Mesenchymal stem cell (in vitro differentiated cells and primary cell): Measurements from ENCODE around the gene DRICH1.
"Not testable (repeated sequence)": the region's sequence is repeated elsewhere in the genome, so short reads cannot be mapped to it uniquely, and the experiment has no call there.

Source experiments
- DNase-seq: peaks from one replicate; pipeline ENCODE4 v3.0.0-alpha.2; 2013
- H2AFZ ChIP-seq: one replicate; pipeline ENCODE4 v1.6.1; 2013; ENCODE audit warnings: low read depth, mild to moderate bottlenecking, control low read depth, inconsistent platforms, low read length, moderate library complexity
- H2AK5ac ChIP-seq: 2 replicates; pipeline ENCODE4 v1.6.1; 2013; ENCODE audit warnings: low read length, moderate library complexity, mild to moderate bottlenecking, inconsistent platforms; ENCODE audit not compliant: severe bottlenecking
- H2BK120ac ChIP-seq: one replicate; pipeline ENCODE4 v1.6.1; 2013; ENCODE audit warnings: low read depth, mild to moderate bottlenecking, inconsistent platforms, low read length, moderate library complexity
- H2BK12ac ChIP-seq, 2 experiments: one replicate each; pipeline ENCODE4 v1.6.1; 2013; ENCODE audit warnings: inconsistent platforms in 2 of 2, low read length in 2 of 2, mild to moderate bottlenecking in 2 of 2, moderate library complexity in 2 of 2, control low read depth in 1 of 2
- H2BK15ac ChIP-seq: one replicate; pipeline ENCODE4 v1.6.1; 2013; ENCODE audit warnings: mild to moderate bottlenecking, low read depth, inconsistent platforms; ENCODE audit not compliant: poor library complexity, severe bottlenecking
- H2BK5ac ChIP-seq: 2 replicates; pipeline ENCODE4 v1.6.1; 2013; ENCODE audit warnings: low read depth, mild to moderate bottlenecking, low read length, control low read depth, inconsistent platforms; ENCODE audit not compliant: poor library complexity, severe bottlenecking
- H3K14ac ChIP-seq, 2 experiments: one replicate each; pipeline ENCODE4 v1.6.1; 2013; ENCODE audit warnings: inconsistent platforms in 2 of 2, low read length in 2 of 2, control low read depth in 1 of 2, mild to moderate bottlenecking in 1 of 2, moderate library complexity in 1 of 2
- H3K18ac ChIP-seq, 2 experiments: one replicate each; pipeline ENCODE4 v1.6.1; 2013; ENCODE audit warnings: inconsistent platforms in 2 of 2, low read length in 2 of 2, control low read depth in 1 of 2, low read depth in 1 of 2, mild to moderate bottlenecking in 1 of 2
- H3K23ac ChIP-seq, 2 experiments: one replicate each; pipeline ENCODE4 v1.6.1; 2013; ENCODE audit warnings: inconsistent platforms in 2 of 2, low read length in 2 of 2, mild to moderate bottlenecking in 2 of 2, moderate library complexity in 2 of 2, control low read depth in 1 of 2
- H3K27ac ChIP-seq: 2 replicates; pipeline ENCODE4 v1.5.1; 2013; ENCODE audit warnings: mild to moderate bottlenecking, moderate library complexity, low read length, control low read depth, inconsistent platforms; ENCODE audit not compliant: poor library complexity, severe bottlenecking
- H3K27me3 ChIP-seq, 2 experiments: 2 replicates each; pipeline versions ENCODE4 v1.6.1 to v1.7.0; 2013; ENCODE audit warnings: low read length in 2 of 2, mild to moderate bottlenecking in 2 of 2, moderate library complexity in 2 of 2, control low read depth in 1 of 2, inconsistent platforms in 1 of 2; ENCODE audit not compliant: control insufficient read depth in 1 of 2, insufficient read depth in 1 of 2
- H3K36me3 ChIP-seq, 2 experiments: 2 replicates each; pipeline versions ENCODE4 v1.6.1 to v1.7.0; 2013; ENCODE audit warnings: low read length in 2 of 2, control low read depth in 1 of 2, inconsistent platforms in 1 of 2, low read depth in 1 of 2, mild to moderate bottlenecking in 1 of 2; ENCODE audit not compliant: insufficient read depth in 2 of 2, control insufficient read depth in 1 of 2
- H3K4ac ChIP-seq, 2 experiments: one replicate each; pipeline ENCODE4 v1.6.1; 2013; ENCODE audit warnings: inconsistent platforms in 2 of 2, low read length in 2 of 2, mild to moderate bottlenecking in 2 of 2, moderate library complexity in 2 of 2, control low read depth in 1 of 2, low read depth in 1 of 2
- H3K4me1 ChIP-seq: 2 replicates; pipeline ENCODE4 v1.6.1; 2013; ENCODE audit warnings: low read depth, low read length, control low read depth; ENCODE audit not compliant: control insufficient read depth, insufficient read depth
- H3K4me2 ChIP-seq: 2 replicates; pipeline ENCODE4 v1.6.1; 2013; ENCODE audit warnings: low read length, mild to moderate bottlenecking, inconsistent platforms; ENCODE audit not compliant: poor library complexity, severe bottlenecking
- H3K4me3 ChIP-seq, 2 experiments: 2 replicates each; pipeline versions ENCODE4 v1.5.1 to v1.7.0; 2013; ENCODE audit warnings: low read length in 2 of 2, mild to moderate bottlenecking in 2 of 2, control low read depth in 1 of 2, low read depth in 1 of 2; ENCODE audit not compliant: insufficient read depth in 1 of 2
- H3K79me1 ChIP-seq: replicated peaks from 2 replicates; pipeline ENCODE4 v1.6.1; 2013; ENCODE audit warnings: mild to moderate bottlenecking, control low read depth, low read length, inconsistent platforms; ENCODE audit not compliant: poor library complexity, severe bottlenecking
- H3K9ac ChIP-seq: 2 replicates; pipeline ENCODE4 v1.7.0; 2013; ENCODE audit warnings: mild to moderate bottlenecking, low read length, moderate library complexity
- H3K9me3 ChIP-seq: 2 replicates; pipeline ENCODE4 v1.7.0; 2013; ENCODE audit warnings: mild to moderate bottlenecking, low read length; ENCODE audit not compliant: control insufficient read depth
- H4K8ac ChIP-seq: one replicate; pipeline ENCODE4 v1.6.1; 2013; ENCODE audit warnings: inconsistent platforms, mild to moderate bottlenecking, low read length, moderate library complexity
- H4K91ac ChIP-seq: one replicate; pipeline ENCODE4 v1.6.1; 2013; ENCODE audit warnings: mild to moderate bottlenecking, low read length, inconsistent platforms
- WGBS: methylation state at CpG from one replicate; pipeline ENCODE4 v1.1.7; 2013; ENCODE audit warnings: mixed read lengths; 5-methylcytosine and 5-hydroxymethylcytosine counted together

Gene DRICH1

DNA sequence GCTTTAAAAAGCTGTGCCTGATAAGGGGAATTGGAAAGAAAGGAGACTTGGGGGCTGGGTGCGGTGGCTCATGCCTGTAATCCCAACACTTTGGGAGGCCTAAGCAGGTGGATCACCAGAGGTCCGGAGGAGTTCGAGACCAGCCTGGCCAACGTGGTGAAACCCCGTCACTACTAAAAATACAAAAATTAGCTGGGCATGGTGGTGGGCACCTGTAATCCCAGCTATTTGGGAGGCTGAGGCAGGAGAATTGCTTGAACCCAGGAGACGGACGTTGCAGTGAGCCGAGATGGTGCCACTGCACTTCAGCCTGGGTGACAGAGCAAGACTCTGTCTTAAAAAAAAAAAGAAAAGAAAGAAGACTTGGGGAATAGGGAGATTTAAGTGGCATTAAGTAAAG, 3.2 kb upstream of the DRICH1 start:
- not testable (repeated sequence) for H3K27me3 ChIP-seq, H3K9me3 ChIP-seq, H3K4me2 ChIP-seq, H4K91ac ChIP-seq, H4K8ac ChIP-seq, H3K79me1 ChIP-seq, H2AFZ ChIP-seq, H2AK5ac ChIP-seq, H3K14ac ChIP-seq, H3K27ac ChIP-seq, H2BK120ac ChIP-seq, H3K36me3 ChIP-seq, H3K9ac ChIP-seq, H3K4me3 ChIP-seq, H2BK5ac ChIP-seq, H3K18ac ChIP-seq, H3K4me1 ChIP-seq, H3K23ac ChIP-seq, H2BK12ac ChIP-seq, DNase-seq, H3K4ac ChIP-seq, H2BK15ac ChIP-seq
- WGBS: 94% methylated on average over 8 of the region's 8 CpGs

DNA sequence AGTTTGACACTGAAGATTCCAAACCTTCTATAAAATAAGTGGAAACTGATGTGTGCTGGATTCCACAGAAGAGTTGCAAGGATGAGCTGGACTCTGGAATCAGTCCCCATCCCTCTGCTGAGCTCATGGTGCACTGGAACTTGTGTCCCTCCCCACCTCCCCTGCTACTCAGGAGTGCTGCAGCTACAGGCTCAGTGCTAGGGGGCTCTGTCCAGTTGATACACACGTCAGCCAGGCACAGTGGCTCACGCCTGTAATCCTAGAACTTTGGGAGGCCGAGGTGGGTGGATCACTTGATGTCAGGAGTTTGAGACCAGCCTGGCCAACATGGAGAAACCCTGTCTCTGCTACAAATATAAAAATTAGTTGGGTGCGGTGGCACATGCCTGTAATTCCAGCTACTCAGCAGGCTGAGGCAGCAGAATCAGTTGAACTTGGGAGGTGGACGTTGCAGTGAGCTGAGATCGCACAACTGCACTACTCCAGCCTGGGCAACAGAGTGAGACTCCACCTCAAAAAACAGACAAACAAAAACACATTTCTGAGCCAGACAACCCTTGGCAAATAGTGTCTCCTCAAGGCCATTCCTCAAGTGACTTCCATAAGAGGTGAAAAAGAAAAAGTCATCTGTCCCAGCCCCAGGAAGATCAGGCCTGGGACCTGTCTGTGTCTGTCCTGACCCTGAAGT, 3.9 kb downstream of the DRICH1 start:
- not testable (repeated sequence) for H4K8ac ChIP-seq
- WGBS: 83% methylated on average over 6 of the region's 6 CpGs

DNA sequence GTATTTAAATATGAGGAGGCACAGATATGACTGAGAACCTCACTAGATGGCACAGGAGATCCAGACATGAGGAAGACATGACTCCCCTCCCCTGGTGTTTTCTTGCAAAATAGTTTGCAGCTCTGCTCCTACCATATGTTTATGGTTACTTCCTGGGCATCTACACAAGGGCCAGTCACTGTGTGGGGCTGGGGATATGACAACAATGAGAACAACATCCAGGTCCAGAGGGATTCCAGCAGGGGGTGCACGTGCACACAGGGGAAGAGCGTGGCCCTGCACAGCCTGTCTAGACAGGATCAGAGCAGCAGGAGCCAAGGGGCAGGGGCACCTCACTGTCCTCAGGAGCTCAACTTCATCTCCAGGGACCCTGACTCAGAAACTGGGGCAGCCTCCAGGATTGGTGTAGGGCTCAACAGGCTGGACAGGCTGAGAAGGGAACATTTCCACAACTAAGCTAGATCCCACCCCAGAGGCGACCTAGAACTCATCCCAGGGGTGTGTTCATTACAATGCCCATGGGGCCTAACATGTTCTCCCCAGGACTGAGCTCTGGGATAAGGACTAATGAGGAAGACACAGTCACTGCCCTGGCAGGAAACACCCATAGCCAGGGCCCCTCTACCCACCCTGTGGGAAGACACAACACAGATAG, 4.6 kb downstream of the DRICH1 start:
- WGBS: 55% methylated on average over 3 of the region's 3 CpGs
- not testable (repeated sequence) for H4K8ac ChIP-seq, H3K14ac ChIP-seq, H3K27ac ChIP-seq, H3K9me3 ChIP-seq, H3K4me2 ChIP-seq, H4K91ac ChIP-seq, H3K4me3 ChIP-seq, H3K4me1 ChIP-seq, H2AK5ac ChIP-seq, H2BK120ac ChIP-seq, H2BK15ac ChIP-seq, H3K9ac ChIP-seq, H3K79me1 ChIP-seq, H2BK12ac ChIP-seq, H2AFZ ChIP-seq, H3K23ac ChIP-seq, H3K36me3 ChIP-seq, H3K4ac ChIP-seq, H2BK5ac ChIP-seq, H3K18ac ChIP-seq
- H3K27me3 ChIP-seq: peaks cover 0 to 22% of the 10 kb centered on the region in 2 experiments
- peak; percentile 4 for DNase-seq

More for the DNA sequence above, 3.9 kb downstream of the DRICH1 start:
- H3K9ac ChIP-seq, H3K36me3 ChIP-seq, H2BK120ac ChIP-seq, H2BK5ac ChIP-seq, H3K4ac ChIP-seq, H3K4me2 ChIP-seq, H3K23ac ChIP-seq, DNase-seq, H2BK12ac ChIP-seq, H3K4me1 ChIP-seq, H3K79me1 ChIP-seq, H3K27ac ChIP-seq, H3K9me3 ChIP-seq, H2AK5ac ChIP-seq, H4K91ac ChIP-seq, H2BK15ac ChIP-seq, H3K14ac ChIP-seq, H3K4me3 ChIP-seq, H3K18ac ChIP-seq, H2AFZ ChIP-seq: not testable (repeated sequence)
- H3K27me3 ChIP-seq: peaks cover 0 to 22% of the 10 kb centered on the region in 2 experiments

DNA sequence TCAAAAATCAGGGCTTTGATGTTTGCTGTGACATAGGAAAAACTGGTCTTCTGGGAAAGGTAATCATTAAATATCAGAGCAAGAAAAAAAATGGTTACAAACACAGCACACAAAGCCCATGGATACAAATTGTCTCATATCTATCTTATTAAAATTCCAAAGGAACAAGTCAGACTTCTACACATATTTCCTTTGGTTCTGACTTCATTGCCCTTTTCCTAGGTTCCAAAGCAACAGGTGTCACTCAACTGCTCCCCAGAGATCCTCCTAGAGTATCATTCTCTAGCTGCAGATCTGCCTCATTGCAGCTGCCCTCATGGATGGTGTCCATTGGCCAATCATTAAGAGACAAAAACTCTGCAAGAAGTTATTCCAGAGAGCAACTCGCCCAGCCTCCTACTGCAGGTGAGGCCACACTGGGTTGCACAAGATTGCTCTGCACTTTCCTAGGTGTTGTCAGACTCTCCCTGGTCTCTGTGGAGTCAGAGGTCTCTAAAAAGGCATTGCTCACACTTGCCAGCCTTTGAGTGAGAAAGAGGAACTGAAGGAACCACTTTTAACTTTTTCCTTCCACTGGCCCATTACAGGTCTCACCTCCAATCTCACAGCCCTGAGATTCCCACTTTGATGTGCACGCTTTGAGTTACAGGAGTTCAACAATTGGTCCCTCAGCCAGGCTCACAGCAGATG, 5.7 kb downstream of the DRICH1 start:
- Histone ChIP-seq H3K9ac (no peak overlapping the region), H2AK5ac (no peak overlapping the region), H3K4me3 (no peak overlapping the region), H3K9me3 (no peaks in the 10 kb centered on the region), H3K4me1 (no peaks in the 10 kb centered on the region), H2BK120ac (no peak overlapping the region), H3K14ac (no peak overlapping the region), H2AFZ (no peak overlapping the region), H3K79me1 (no peaks in the 10 kb centered on the region), H4K91ac (no peak overlapping the region), H4K8ac (no peak overlapping the region), H3K18ac (no peak overlapping the region), H2BK15ac (no peak overlapping the region), H2BK5ac (no peak overlapping the region), H2BK12ac (no peak overlapping the region), H3K27me3 (peaks cover 0 to 24% of the 10 kb centered on the region in 2 experiments), H3K4me2 (no peak overlapping the region), H3K36me3 (no peaks in the 10 kb centered on the region), H3K23ac (no peak overlapping the region), H3K27ac (no peak overlapping the region), H3K4ac (no peak overlapping the region)
- DNase-seq: no peak
- WGBS: 82% methylated on average over 2 of the region's 2 CpGs
